ENCODE measurements around the gene GNL1.
"Not testable (repeated sequence)": the region's sequence is repeated elsewhere in the genome, so short reads cannot be mapped to it uniquely, and the experiment has no call there.

GNL1 gene

GRCh38 chr6:30533460-30534294 lies 22.6 kb downstream of the GNL1 start:
- Mint-ChIP-seq H3K36me3 (peaks cover 9% of the 10 kb centered on the region), H3K27me3 (peaks cover 7% of the 10 kb centered on the region), H3K4me1 (peaks cover 44% of the 10 kb centered on the region), H3K4me3 (peak overlapping the region; percentile 54), H3K9me3 (no peaks in the 10 kb centered on the region), H3K27ac (peak overlapping the region; percentile 90)
- no peak for DNase-seq
- CTCF ChIA-PET, result interaction anchor here (1.1 to 6.1 kb wide), 9 partner anchors 9 to 69 kb away, joined by 3 to 96 read pairs (median 21); no protein-coding TSS in a partner anchor

GRCh38 chr6:30530014-30530413 lies 26.3 kb downstream of the GNL1 start:
- CTCF ChIA-PET, result interaction anchor here (1.0 to 6.1 kb wide), 9 partner anchors 13 to 104 kb away, joined by 3 to 96 read pairs (median 6); no protein-coding TSS in a partner anchor
- Mint-ChIP-seq H3K27me3 (no peaks in the 10 kb centered on the region), H3K27ac (peak overlapping the region; percentile 75), H3K9me3 (peaks cover 8% of the 10 kb centered on the region), H3K4me3 (no peak overlapping the region), H3K4me1 (peaks cover 63% of the 10 kb centered on the region), H3K36me3 (peaks cover 13% of the 10 kb centered on the region)
- DNase-seq, result no peak

GRCh38 chr6:30529349-30529875 lies 26.9 kb downstream of the GNL1 start:
- CTCF ChIA-PET, result interaction anchor here (0.7 to 6.1 kb wide), 10 partner anchors 11 to 103 kb away, joined by 3 to 96 read pairs (median 5); no protein-coding TSS in a partner anchor
- Mint-ChIP-seq H3K36me3 (peaks cover 18% of the 10 kb centered on the region), H3K9me3 (peaks cover 13% of the 10 kb centered on the region), H3K27ac (peak overlapping the region; percentile 75), H3K4me1 (peaks cover 63% of the 10 kb centered on the region)
- not testable (repeated sequence) for H3K4me3 Mint-ChIP-seq, H3K27me3 Mint-ChIP-seq
- peak; percentile 39 for DNase-seq

- Mint-ChIP-seq H3K9me3 (peaks cover 33% of the 10 kb centered on the region), H3K27ac (peak overlapping the region; percentile 24), H3K36me3 (peaks cover 35% of the 10 kb centered on the region), H3K4me1 (peaks cover 52% of the 10 kb centered on the region)
- not testable (repeated sequence) for DNase-seq, H3K27me3 Mint-ChIP-seq, H3K4me3 Mint-ChIP-seq
- CTCF ChIA-PET, result interaction anchor here (1.5 kb wide), 1 partner anchor 18 kb away, joined by 5 read pairs; no protein-coding TSS in a partner anchor
Measured at GRCh38 chr6:30526444-30526843, 29.8 kb downstream of the GNL1 start.

- H3K4me3 Mint-ChIP-seq, DNase-seq, H3K27me3 Mint-ChIP-seq: not testable (repeated sequence)
- Mint-ChIP-seq H3K36me3 (peaks cover 54% of the 10 kb centered on the region), H3K9me3 (peaks cover 54% of the 10 kb centered on the region), H3K4me1 (peaks cover 44% of the 10 kb centered on the region), H3K27ac (peak overlapping the region; percentile 5)
- CTCF ChIA-PET, result interaction anchor here (1.5 kb wide), 1 partner anchor 10 kb away, joined by 7 read pairs; no protein-coding TSS in a partner anchor
Measured at GRCh38 chr6:30521952-30522351, 34.3 kb downstream of the GNL1 start.

GRCh38 chr6:30521082-30521481 lies 35.2 kb downstream of the GNL1 start:
- Mint-ChIP-seq H3K9me3 (peaks cover 49% of the 10 kb centered on the region), H3K4me1 (peaks cover 45% of the 10 kb centered on the region), H3K36me3 (peaks cover 53% of the 10 kb centered on the region)
- not testable (repeated sequence) for H3K27me3 Mint-ChIP-seq, H3K27ac Mint-ChIP-seq, DNase-seq, H3K4me3 Mint-ChIP-seq
- CTCF ChIA-PET, result interaction anchor here (1.5 kb wide), 1 partner anchor 11 kb away, joined by 7 read pairs; no protein-coding TSS in a partner anchor

GRCh38 chr6:30520522-30520921 lies 35.8 kb downstream of the GNL1 start:
- no peak for DNase-seq
- Mint-ChIP-seq H3K4me1 (peaks cover 47% of the 10 kb centered on the region), H3K27me3 (peaks cover 5% of the 10 kb centered on the region), H3K9me3 (peaks cover 47% of the 10 kb centered on the region), H3K36me3 (peaks cover 53% of the 10 kb centered on the region), H3K4me3 (no peak overlapping the region), H3K27ac (no peak overlapping the region)
- CTCF ChIA-PET, result no interaction called here

GRCh38 chr6:30518505-30519145 lies 37.7 kb downstream of the GNL1 start:
- Mint-ChIP-seq H3K36me3 (peaks cover 43% of the 10 kb centered on the region), H3K4me1 (peaks cover 63% of the 10 kb centered on the region), H3K27ac (peak overlapping the region; percentile 100), H3K9me3 (peaks cover 40% of the 10 kb centered on the region)
- CTCF ChIA-PET, result interaction anchor here (0.9 to 3.0 kb wide), 3 partner anchors 11 to 23 kb away, joined by 4 to 13 read pairs (median 6); no protein-coding TSS in a partner anchor
- not testable (repeated sequence) for H3K27me3 Mint-ChIP-seq, H3K4me3 Mint-ChIP-seq
- DNase-seq, result peak; percentile 69

GRCh38 chr6:30517767-30518504 lies 38.4 kb downstream of the GNL1 start:
- not testable (repeated sequence) for DNase-seq, H3K27me3 Mint-ChIP-seq, H3K4me3 Mint-ChIP-seq
- peaks cover 35% of the 10 kb centered on the region for H3K9me3 Mint-ChIP-seq
- H3K36me3 Mint-ChIP-seq, result peaks cover 41% of the 10 kb centered on the region
- H3K4me1 Mint-ChIP-seq, result peaks cover 66% of the 10 kb centered on the region
- H3K27ac Mint-ChIP-seq, result peak overlapping the region; percentile 100
- CTCF ChIA-PET, result interaction anchor here (0.7 to 3.0 kb wide), 6 partner anchors 11 to 76 kb away, joined by 3 to 13 read pairs (median 4); no protein-coding TSS in a partner anchor

GRCh38 chr6:30516754-30517076 lies 39.6 kb downstream of the GNL1 start:
- Mint-ChIP-seq H3K27ac (peak overlapping the region; percentile 100), H3K9me3 (peaks cover 24% of the 10 kb centered on the region), H3K36me3 (peaks cover 31% of the 10 kb centered on the region), H3K4me3 (peak overlapping the region; percentile 78), H3K4me1 (peaks cover 69% of the 10 kb centered on the region)
- not testable (repeated sequence) for H3K27me3 Mint-ChIP-seq, DNase-seq
- CTCF ChIA-PET, result interaction anchor here (0.6 to 3.0 kb wide), 9 partner anchors 11 to 43 kb away, joined by 3 to 13 read pairs (median 4); no protein-coding TSS in a partner anchor

- Mint-ChIP-seq H3K27me3 (no peaks in the 10 kb centered on the region), H3K4me1 (peaks cover 70% of the 10 kb centered on the region), H3K36me3 (peaks cover 26% of the 10 kb centered on the region), H3K27ac (peak overlapping the region; percentile 100), H3K4me3 (peak overlapping the region; percentile 78), H3K9me3 (peaks cover 21% of the 10 kb centered on the region)
- CTCF ChIA-PET, result interaction anchor here (0.6 to 3.0 kb wide), 9 partner anchors 12 to 42 kb away, joined by 3 to 13 read pairs (median 4); no protein-coding TSS in a partner anchor
- DNase-seq, result peak; percentile 95
Measured at GRCh38 chr6:30515944-30516753, 40.1 kb downstream of the GNL1 start.

- Mint-ChIP-seq H3K9me3 (peaks cover 14% of the 10 kb centered on the region), H3K4me1 (peaks cover 74% of the 10 kb centered on the region), H3K36me3 (peaks cover 19% of the 10 kb centered on the region), H3K27me3 (no peaks in the 10 kb centered on the region), H3K27ac (peak overlapping the region; percentile 100), H3K4me3 (peak overlapping the region; percentile 78)
- no peak for DNase-seq
- CTCF ChIA-PET, result interaction anchor here (1.3 kb wide), 1 partner anchor 15 kb away, joined by 3 read pairs; no protein-coding TSS in a partner anchor
Measured at GRCh38 chr6:30515106-30515505, 41.2 kb downstream of the GNL1 start.

GRCh38 chr6:30513451-30513850 lies 42.8 kb downstream of the GNL1 start:
- Mint-ChIP-seq H3K4me1 (peaks cover 82% of the 10 kb centered on the region), H3K9me3 (peaks cover 4% of the 10 kb centered on the region)
- CTCF ChIA-PET, result interaction anchor here (1.0 to 1.6 kb wide), 3 partner anchors 16 to 31 kb away, joined by 3 read pairs; no protein-coding TSS in a partner anchor

More at GRCh38 chr6:30513451-30513850, 42.8 kb downstream of the GNL1 start:
- Mint-ChIP-seq H3K27me3 (no peaks in the 10 kb centered on the region), H3K4me3 (no peak overlapping the region), H3K36me3 (peaks cover 7% of the 10 kb centered on the region), H3K27ac (no peak overlapping the region)
- DNase-seq, result no peak

Data from activated naive CD4-positive, alpha-beta T cell treated with anti-CD3 and anti-CD28 coated beads, Interleukin-2, amount 10 ng/mL, durations not matched to agents 7 days and 5 days (primary cell).